HFFc6 (cell line): ENCODE data around the gene XRCC2. TPM values are rescaled to one million over a fixed set of nuclear protein-coding genes. Genes with fewer than 3 reads are reported as not detected.

Experiments
- DNase-seq: peaks from one replicate; pipeline ENCODE4 v3.0.0-alpha.2; 2018
- H3K27ac Mint-ChIP-seq: 2 replicates; pipeline ENCODE4 v1.8.0; 2020; ENCODE audit warnings: mild to moderate bottlenecking, mixed read lengths
- H3K27me3 Mint-ChIP-seq: 2 replicates; pipeline ENCODE4 v1.8.0; 2021; ENCODE audit warnings: mild to moderate bottlenecking, moderate library complexity, mixed read lengths; ENCODE audit not compliant: insufficient read depth
- H3K36me3 Mint-ChIP-seq: 2 replicates; pipeline ENCODE4 v1.8.0; 2021; ENCODE audit warnings: low read depth, mixed read lengths
- H3K4me1 Mint-ChIP-seq: 2 replicates; pipeline ENCODE4 v1.8.0; 2020; ENCODE audit warnings: low read depth, mixed read lengths
- H3K4me3 Mint-ChIP-seq: 2 replicates; pipeline ENCODE4 v1.8.0; 2020; ENCODE audit warnings: mild to moderate bottlenecking, moderate library complexity, mixed read lengths
- H3K9me3 Mint-ChIP-seq: 2 replicates; pipeline ENCODE4 v1.8.0; 2020; ENCODE audit warnings: mild to moderate bottlenecking, mixed read lengths
- total RNA-seq, 6 experiments: library from RNA; stranded (reverse); fragmentation: NEBNext Ultra II Directional; extraction: Animal tissue kit (Norgen Biotek cat#: 25700); gene quantifications; 2 replicates in 1 of 6; 3 replicates in 5 of 6; pipeline ENCODE4 v1.2.3, GENCODE V29; 2021
- TF ChIP-seq, protein P1 (sequence below): fragments of 200-600 bp; sonication (generic); IDR thresholded peaks from 2 replicates; pipeline ENCODE4 v1.5.0; 2021; ENCODE audit warnings: antibody characterized with exemption, mild to moderate bottlenecking

XRCC2 gene
- total RNA-seq, 6 experiments from 2014 or later = 1.8 to 3.8 (median 3.4) TPM

- no peak for DNase-seq
- H3K4me3 Mint-ChIP-seq = no peak overlapping the region; the same call in 1 of the 2 replicates
- TF ChIP-seq, protein P1, sequence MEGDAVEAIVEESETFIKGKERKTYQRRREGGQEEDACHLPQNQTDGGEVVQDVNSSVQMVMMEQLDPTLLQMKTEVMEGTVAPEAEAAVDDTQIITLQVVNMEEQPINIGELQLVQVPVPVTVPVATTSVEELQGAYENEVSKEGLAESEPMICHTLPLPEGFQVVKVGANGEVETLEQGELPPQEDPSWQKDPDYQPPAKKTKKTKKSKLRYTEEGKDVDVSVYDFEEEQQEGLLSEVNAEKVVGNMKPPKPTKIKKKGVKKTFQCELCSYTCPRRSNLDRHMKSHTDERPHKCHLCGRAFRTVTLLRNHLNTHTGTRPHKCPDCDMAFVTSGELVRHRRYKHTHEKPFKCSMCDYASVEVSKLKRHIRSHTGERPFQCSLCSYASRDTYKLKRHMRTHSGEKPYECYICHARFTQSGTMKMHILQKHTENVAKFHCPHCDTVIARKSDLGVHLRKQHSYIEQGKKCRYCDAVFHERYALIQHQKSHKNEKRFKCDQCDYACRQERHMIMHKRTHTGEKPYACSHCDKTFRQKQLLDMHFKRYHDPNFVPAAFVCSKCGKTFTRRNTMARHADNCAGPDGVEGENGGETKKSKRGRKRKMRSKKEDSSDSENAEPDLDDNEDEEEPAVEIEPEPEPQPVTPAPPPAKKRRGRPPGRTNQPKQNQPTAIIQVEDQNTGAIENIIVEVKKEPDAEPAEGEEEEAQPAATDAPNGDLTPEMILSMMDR = no peak
- peaks cover 4% of the 10 kb centered on the region; the same call in 1 of the 2 replicates for H3K9me3 Mint-ChIP-seq
- H3K27me3 Mint-ChIP-seq = peaks cover 18% of the 10 kb centered on the region
- peaks cover 7% of the 10 kb centered on the region; the same call in 1 of the 2 replicates for H3K4me1 Mint-ChIP-seq
- no peaks in the 10 kb centered on the region for H3K36me3 Mint-ChIP-seq
- H3K27ac Mint-ChIP-seq = no peak overlapping the region
Measured at GRCh38 chr7:152597507-152597906, 78.4 kb downstream of the XRCC2 start.

GRCh38 chr7:152596824-152597223 is 79.1 kb downstream of the XRCC2 start:
- no peaks in the 10 kb centered on the region for H3K36me3 Mint-ChIP-seq
- no peak for DNase-seq
- peaks cover 7% of the 10 kb centered on the region; the same call in 1 of the 2 replicates for H3K4me1 Mint-ChIP-seq
- no peak overlapping the region for H3K4me3 Mint-ChIP-seq
- H3K27ac Mint-ChIP-seq = no peak overlapping the region
- H3K9me3 Mint-ChIP-seq = peaks cover 4% of the 10 kb centered on the region; the same call in 1 of the 2 replicates
- TF ChIP-seq, protein P1 = no peak
- H3K27me3 Mint-ChIP-seq = peaks cover 21% of the 10 kb centered on the region

Other genes starting within 250 kb of the XRCC2 start
- 10 to 100 TPM; 23.5 to 30.8 (median 26.0) TPM for gene KMT2C, start 240.1 kb downstream of the XRCC2 start, total RNA-seq
- gene ACTR3B, start 83.6 kb upstream of the XRCC2 start, total RNA-seq = 10 to 100 TPM in 2 of 6 experiments, 1 to 10 TPM in 4; 7.5 to 13.8 (median 9.2) TPM